CD14-positive monocyte (primary cell): ENCODE data around the gene ACKR3. TPM values are rescaled to one million over a fixed set of nuclear protein-coding genes. Genes with fewer than 3 reads are reported as not detected.

Source experiments
- DNase-seq, 3 donors: peaks; one replicate each; pipeline ENCODE4 v3.0.0-alpha.2; 2011 to 2022
- H2AFZ ChIP-seq: 2 replicates; pipeline ENCODE4 v1.6.0; 2012; ENCODE audit warnings: mild to moderate bottlenecking, low read depth, low read length, inconsistent platforms; ENCODE audit not compliant: insufficient read depth, poor library complexity, severe bottlenecking
- H3K27ac ChIP-seq, 2 donors: 1 replicate in 1 of 2; 2 replicates in 1 of 2; pipeline ENCODE4 v1.5.1; 2012 to 2013; ENCODE audit warnings: low read length in 2 of 2, control low read depth in 1 of 2, inconsistent platforms in 1 of 2, low read depth in 1 of 2, mild to moderate bottlenecking in 1 of 2
- H3K27me3 ChIP-seq, 2 donors: one replicate each; pipeline versions ENCODE4 v1.6.0 to v1.6.1; 2011 to 2013; ENCODE audit warnings: low read length in 2 of 2; ENCODE audit not compliant: control insufficient read depth in 2 of 2, insufficient read depth in 2 of 2
- H3K36me3 ChIP-seq, 2 donors: replicated peaks in 1 of 2; 1 replicate in 1 of 2; 2 replicates in 1 of 2; pipeline versions ENCODE4 v1.5.1 to v1.6.1; 2012 to 2013; ENCODE audit warnings: low read length in 2 of 2, control low read depth in 1 of 2, inconsistent platforms in 1 of 2, mild to moderate bottlenecking in 1 of 2; ENCODE audit not compliant: insufficient read depth in 2 of 2, control insufficient read depth in 1 of 2
- H3K4me1 ChIP-seq, 2 donors: 1 replicate in 1 of 2; 2 replicates in 1 of 2; pipeline versions ENCODE4 v1.5.1 to v1.6.1; 2012 to 2013; ENCODE audit warnings: low read length in 2 of 2, control low read depth in 1 of 2, inconsistent platforms in 1 of 2, mild to moderate bottlenecking in 1 of 2, moderate library complexity in 1 of 2; ENCODE audit not compliant: insufficient read depth in 2 of 2, control insufficient read depth in 1 of 2
- H3K4me2 ChIP-seq: replicated peaks from 2 replicates; pipeline ENCODE3; 2012; ENCODE audit warnings: low read length, moderate library complexity, mild to moderate bottlenecking; ENCODE audit not compliant: poor library complexity, severe bottlenecking; ENCODE audit errors: extremely low read depth
- H3K4me3 ChIP-seq, 3 experiments: fragments of 200-600 bp in 1 of 3; sonication (generic) in 1 of 3; replicated peaks in 1 of 3; 1 replicate in 2 of 3; 2 replicates in 1 of 3; pipeline ENCODE4 v1.5.1; 2011 to 2013; ENCODE audit warnings: low read length in 3 of 3, mild to moderate bottlenecking in 3 of 3, control low read depth in 2 of 3, low read depth in 2 of 3, inconsistent platforms in 1 of 3, moderate library complexity in 1 of 3
- H3K79me2 ChIP-seq: 2 replicates; pipeline ENCODE4 v1.6.0; 2012; ENCODE audit warnings: mild to moderate bottlenecking, control low read depth, inconsistent platforms, low read length, moderate library complexity; ENCODE audit not compliant: insufficient read depth
- H3K9ac ChIP-seq: 2 replicates; pipeline ENCODE4 v1.6.0; 2017; ENCODE audit warnings: low read length, mild to moderate bottlenecking; ENCODE audit not compliant: insufficient read depth, poor library complexity, severe bottlenecking
- H3K9me3 ChIP-seq, 2 donors: replicated peaks in 1 of 2; 1 replicate in 1 of 2; 2 replicates in 1 of 2; pipeline versions ENCODE4 v1.5.1 to v1.6.1; 2012 to 2013; ENCODE audit warnings: low read length in 2 of 2, control low read depth in 1 of 2; ENCODE audit not compliant: control insufficient read depth in 1 of 2, insufficient read depth in 1 of 2
- H4K20me1 ChIP-seq: 2 replicates; pipeline ENCODE4 v1.6.0; 2012; ENCODE audit warnings: mild to moderate bottlenecking, low read length, control low read depth, moderate library complexity; ENCODE audit not compliant: insufficient read depth
- H3K27ac Mint-ChIP-seq, 7 donors: one replicate each; pipeline ENCODE4 v1.8.0; 2020; ENCODE audit warnings: mild to moderate bottlenecking in 7 of 7, mixed read lengths in 7 of 7, moderate library complexity in 6 of 7, inconsistent platforms in 2 of 7
- H3K27me3 Mint-ChIP-seq, 3 donors: one replicate each; pipeline ENCODE4 v1.8.0; 2021 to 2022; ENCODE audit warnings: low read depth in 3 of 3, mild to moderate bottlenecking in 3 of 3, mixed read lengths in 3 of 3, moderate library complexity in 3 of 3, inconsistent platforms in 1 of 3
- H3K36me3 Mint-ChIP-seq, 2 donors: one replicate each; pipeline ENCODE4 v1.8.0; 2020; ENCODE audit warnings: mixed read lengths in 2 of 2, inconsistent platforms in 1 of 2, mild to moderate bottlenecking in 1 of 2
- H3K4me1 Mint-ChIP-seq: one replicate; pipeline ENCODE4 v1.8.0; 2020; ENCODE audit warnings: mild to moderate bottlenecking, mixed read lengths
- H3K4me3 Mint-ChIP-seq, 2 donors: one replicate each; pipeline ENCODE4 v1.8.0; 2020; ENCODE audit warnings: mild to moderate bottlenecking in 2 of 2, mixed read lengths in 2 of 2, moderate library complexity in 1 of 2
- H3K9me3 Mint-ChIP-seq, 7 donors: one replicate each; pipeline ENCODE4 v1.8.0; 2020 to 2022; ENCODE audit warnings: mixed read lengths in 7 of 7, mild to moderate bottlenecking in 6 of 7, moderate library complexity in 6 of 7, inconsistent platforms in 2 of 7
- WGBS: methylation state at CpG from one replicate; pipeline ENCODE4 v1.1.5; 2013; ENCODE audit warnings: missing lambda C conversion rate; ENCODE audit not compliant: insufficient coverage; 5-methylcytosine and 5-hydroxymethylcytosine counted together
- intact Hi-C, 2 donors: fragments of 100-400 bp; cut with micrococcal nuclease; formaldehyde crosslinking; loops; one replicate each; pipeline versions ENCODE4 v1.15.0 to v1.15.1; 2023
- polyA plus RNA-seq, 3 donors: library from polyadenylated mRNA; depleted of rRNA in 1 of 3; unstranded in 2 of 3; stranded (reverse) in 1 of 3; fragments of 300-500 nt in 2 of 3; fragments of >200 nt in 1 of 3; fragmentation: Illumina TruSeq in 2 of 3; gene quantifications; 1 replicate in 2 of 3; 2 replicates in 1 of 3; pipeline ENCODE4 v1.2.3, GENCODE V29; 2012 to 2021
- TF ChIP-seq, protein P1 (sequence below): fragments of 200-600 bp; IDR thresholded peaks from one replicate; pipeline ENCODE4 v1.8.0; 2022; ENCODE audit warnings: antibody characterized with exemption, mild to moderate bottlenecking

The ACKR3 gene
- polyA plus RNA-seq, 3 donors: 0.41 to 13.3 (median 0.79) TPM

DNA sequence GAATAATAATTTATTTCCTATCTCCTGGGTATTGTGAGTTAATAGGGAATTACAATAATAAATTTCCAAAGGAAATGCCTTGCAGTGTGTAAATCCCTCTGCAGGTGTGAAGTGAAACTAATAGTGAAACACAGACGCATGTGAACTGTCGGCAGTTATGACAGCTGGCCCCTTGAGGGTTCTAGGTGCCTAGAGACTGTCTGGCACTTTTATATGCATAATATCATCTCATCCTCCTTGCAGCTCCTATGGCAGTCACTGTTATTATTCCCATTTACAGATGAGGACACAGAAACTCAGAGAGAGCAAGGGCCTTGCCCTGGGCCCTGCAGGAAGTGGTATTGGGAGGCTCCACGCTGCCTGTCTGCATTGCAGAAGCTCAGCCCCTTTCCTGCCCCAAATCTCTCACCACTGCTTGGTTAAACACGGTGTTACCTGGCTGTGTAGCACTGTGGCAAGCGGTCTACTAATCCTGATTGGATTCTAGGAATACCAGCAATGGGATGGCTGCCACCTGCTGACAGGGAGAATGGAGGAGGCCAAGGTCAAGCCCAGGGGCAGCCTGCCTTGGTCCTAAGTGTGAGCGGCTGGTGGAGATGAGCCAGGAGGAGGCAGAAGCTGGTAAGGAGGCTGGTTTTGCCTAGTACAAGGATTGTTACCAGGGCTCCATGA, 32.8 kb upstream of the ACKR3 start:
- peak overlapping the region; percentile 84 for H3K4me2 ChIP-seq
- H3K27me3 ChIP-seq: no peaks in the 10 kb centered on the region
- H3K4me1 ChIP-seq: peaks cover 27 to 28% of the 10 kb centered on the region in 2 donors
- Mint-ChIP-seq H3K27me3 (peaks cover 0 to 7% (median 1%) of the 10 kb centered on the region in 3 donors), H3K4me3 (peak overlapping the region; percentile 65 to 77), H3K27ac (peak overlapping the region; percentile 30 to 83 (median 49)), H3K36me3 (peaks cover 0 to 2% of the 10 kb centered on the region in 2 donors), H3K4me1 (peaks cover 39% of the 10 kb centered on the region), H3K9me3 (peaks cover 0 to 2% (median 0%) of the 10 kb centered on the region in 7 donors)
- no peaks in the 10 kb centered on the region for H3K9me3 ChIP-seq
- DNase-seq: no peak
- peaks cover 39% of the 10 kb centered on the region for H3K79me2 ChIP-seq
- TF ChIP-seq, protein P1, sequence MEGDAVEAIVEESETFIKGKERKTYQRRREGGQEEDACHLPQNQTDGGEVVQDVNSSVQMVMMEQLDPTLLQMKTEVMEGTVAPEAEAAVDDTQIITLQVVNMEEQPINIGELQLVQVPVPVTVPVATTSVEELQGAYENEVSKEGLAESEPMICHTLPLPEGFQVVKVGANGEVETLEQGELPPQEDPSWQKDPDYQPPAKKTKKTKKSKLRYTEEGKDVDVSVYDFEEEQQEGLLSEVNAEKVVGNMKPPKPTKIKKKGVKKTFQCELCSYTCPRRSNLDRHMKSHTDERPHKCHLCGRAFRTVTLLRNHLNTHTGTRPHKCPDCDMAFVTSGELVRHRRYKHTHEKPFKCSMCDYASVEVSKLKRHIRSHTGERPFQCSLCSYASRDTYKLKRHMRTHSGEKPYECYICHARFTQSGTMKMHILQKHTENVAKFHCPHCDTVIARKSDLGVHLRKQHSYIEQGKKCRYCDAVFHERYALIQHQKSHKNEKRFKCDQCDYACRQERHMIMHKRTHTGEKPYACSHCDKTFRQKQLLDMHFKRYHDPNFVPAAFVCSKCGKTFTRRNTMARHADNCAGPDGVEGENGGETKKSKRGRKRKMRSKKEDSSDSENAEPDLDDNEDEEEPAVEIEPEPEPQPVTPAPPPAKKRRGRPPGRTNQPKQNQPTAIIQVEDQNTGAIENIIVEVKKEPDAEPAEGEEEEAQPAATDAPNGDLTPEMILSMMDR: no peak
- 0% methylated on average over 3 of the region's 6 CpGs for WGBS
- H3K36me3 ChIP-seq: no peaks in the 10 kb centered on the region
- no peaks in the 10 kb centered on the region for H4K20me1 ChIP-seq
- peak overlapping the region; percentile 67 for H3K9ac ChIP-seq
- H3K27ac ChIP-seq: peak overlapping the region; percentile 13 to 88
- intact Hi-C loops: no loop called here
- peak overlapping the region in 1 of 3 experiments; percentile 78 for H3K4me3 ChIP-seq
- peak overlapping the region; percentile 90 for H2AFZ ChIP-seq

DNA sequence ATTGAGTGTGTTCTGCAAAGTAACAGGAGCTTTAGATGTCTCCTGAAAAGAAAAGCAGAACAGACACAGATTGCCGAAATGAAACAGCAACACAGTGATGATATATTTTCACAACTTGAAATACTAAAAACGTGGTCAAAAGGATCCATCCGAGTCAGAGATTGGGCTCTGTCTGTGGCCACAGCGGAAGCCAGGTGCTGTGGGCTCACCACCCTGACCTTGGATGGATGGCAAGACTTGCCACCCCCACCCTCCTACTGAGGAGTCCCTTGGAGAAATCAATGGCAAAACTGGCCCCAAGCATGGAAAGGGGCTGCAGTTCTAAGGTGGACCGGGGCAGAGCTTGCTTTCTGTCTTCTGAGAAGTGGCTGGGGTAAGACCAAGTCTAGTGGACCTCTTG, 31.4 kb upstream of the ACKR3 start:
- intact Hi-C loops: no loop called here
- H3K4me1 Mint-ChIP-seq: peaks cover 41% of the 10 kb centered on the region

More for the DNA sequence above, 31.4 kb upstream of the ACKR3 start:
- Histone ChIP-seq H3K9me3 (no peaks in the 10 kb centered on the region), H2AFZ (peak overlapping the region; percentile 90), H3K27ac (peak overlapping the region; percentile 60 to 88), H4K20me1 (no peaks in the 10 kb centered on the region), H3K9ac (peak overlapping the region; percentile 67), H3K4me3 (peak overlapping the region; percentile 19 to 78 (median 70)), H3K4me1 (peaks cover 27 to 28% of the 10 kb centered on the region in 2 donors), H3K36me3 (no peaks in the 10 kb centered on the region), H3K79me2 (peaks cover 48% of the 10 kb centered on the region), H3K4me2 (peak overlapping the region; percentile 84), H3K27me3 (no peaks in the 10 kb centered on the region)
- Mint-ChIP-seq H3K4me3 (peak overlapping the region; percentile 80 to 92), H3K36me3 (peaks cover 0 to 2% of the 10 kb centered on the region in 2 donors), H3K27me3 (peaks cover 0 to 4% (median 1%) of the 10 kb centered on the region in 3 donors), H3K9me3 (peaks cover 0 to 2% (median 0%) of the 10 kb centered on the region in 7 donors), H3K27ac (peak overlapping the region; percentile 72 to 92 (median 86))
- TF ChIP-seq, protein P1: no peak
- peak in 1 of 3 donors; percentile 20 for DNase-seq
- 3% methylated on average over 4 of the region's 5 CpGs for WGBS
